ENCODE measurements around the gene LRRC56. TPM values are rescaled to one million over a fixed set of nuclear protein-coding genes. Genes with fewer than 3 reads are reported as not detected.

The LRRC56 gene
- total and polyA plus RNA-seq, 2 of the 13 experiments (the other 11 are each of a cell fraction or from before 2014, with no cell fraction given): 0.11 to 0.29 TPM

DNA sequence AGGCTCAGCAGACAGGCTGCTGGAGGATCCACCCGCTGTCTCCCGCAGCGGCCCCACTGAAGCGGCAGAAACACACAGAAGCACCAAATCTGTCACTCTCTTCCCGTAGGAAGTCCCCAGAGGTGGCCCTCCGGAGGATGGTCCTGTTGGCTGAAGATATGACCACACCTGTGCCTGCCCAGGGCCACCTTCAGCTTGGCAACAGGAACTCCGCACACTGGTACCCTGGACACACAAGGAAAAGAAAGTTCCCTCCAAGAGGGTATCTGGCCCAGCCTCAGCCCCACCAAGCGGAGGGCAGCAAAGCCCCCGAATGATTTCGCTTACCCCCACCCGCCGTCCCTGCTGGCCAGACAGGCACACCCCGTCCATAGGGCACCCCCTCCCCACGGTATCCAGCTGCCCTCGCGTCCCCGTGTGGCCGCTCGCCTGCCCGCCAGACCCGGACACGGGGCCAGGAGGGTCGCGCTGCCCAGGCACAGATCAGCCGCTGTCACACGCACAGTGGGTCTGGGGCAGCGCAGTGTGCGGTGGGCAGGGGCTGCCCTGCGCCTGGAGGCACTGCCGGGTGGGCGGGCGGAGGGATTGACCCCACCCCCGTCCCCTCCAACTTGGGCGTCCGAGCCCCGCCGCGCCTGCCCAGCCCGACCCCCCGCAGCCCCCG, 30.4 kb downstream of the LRRC56 start (continued):
- TF ChIP-seq, protein P1, sequence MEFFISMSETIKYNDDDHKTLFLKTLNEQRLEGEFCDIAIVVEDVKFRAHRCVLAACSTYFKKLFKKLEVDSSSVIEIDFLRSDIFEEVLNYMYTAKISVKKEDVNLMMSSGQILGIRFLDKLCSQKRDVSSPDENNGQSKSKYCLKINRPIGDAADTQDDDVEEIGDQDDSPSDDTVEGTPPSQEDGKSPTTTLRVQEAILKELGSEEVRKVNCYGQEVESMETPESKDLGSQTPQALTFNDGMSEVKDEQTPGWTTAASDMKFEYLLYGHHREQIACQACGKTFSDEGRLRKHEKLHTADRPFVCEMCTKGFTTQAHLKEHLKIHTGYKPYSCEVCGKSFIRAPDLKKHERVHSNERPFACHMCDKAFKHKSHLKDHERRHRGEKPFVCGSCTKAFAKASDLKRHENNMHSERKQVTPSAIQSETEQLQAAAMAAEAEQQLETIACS (CRISPR knock-in tag; IDR thresholded peaks at IDR 0.05): no peak
- no peak for TF ChIP-seq ZNF431 (CRISPR knock-in tag; IDR thresholded peaks at IDR 0.05; ENCODE audit: borderline replicate concordance, low read depth)
- no peak for TF ChIP-seq HNRNPK (IDR thresholded peaks at IDR 0.05; ENCODE audit: low read depth, low read length, poor library complexity, severe bottlenecking)
- TF ChIP-seq MYNN (CRISPR knock-in tag; IDR thresholded peaks at IDR 0.05; ENCODE audit: low read depth): no peak
- peak; percentile 33 for TF ChIP-seq PTBP1 (IDR thresholded peaks at IDR 0.05; ENCODE audit: low read depth, low read length, poor library complexity, severe bottlenecking)
- no peak for TF ChIP-seq ZNF713 (CRISPR knock-in tag; IDR thresholded peaks at IDR 0.05)
- TF ChIP-seq DMAP1 (CRISPR knock-in tag; IDR thresholded peaks at IDR 0.05): peak; percentile 30; the same call in 1 of the 2 replicates
- TF ChIP-seq, protein P2, sequence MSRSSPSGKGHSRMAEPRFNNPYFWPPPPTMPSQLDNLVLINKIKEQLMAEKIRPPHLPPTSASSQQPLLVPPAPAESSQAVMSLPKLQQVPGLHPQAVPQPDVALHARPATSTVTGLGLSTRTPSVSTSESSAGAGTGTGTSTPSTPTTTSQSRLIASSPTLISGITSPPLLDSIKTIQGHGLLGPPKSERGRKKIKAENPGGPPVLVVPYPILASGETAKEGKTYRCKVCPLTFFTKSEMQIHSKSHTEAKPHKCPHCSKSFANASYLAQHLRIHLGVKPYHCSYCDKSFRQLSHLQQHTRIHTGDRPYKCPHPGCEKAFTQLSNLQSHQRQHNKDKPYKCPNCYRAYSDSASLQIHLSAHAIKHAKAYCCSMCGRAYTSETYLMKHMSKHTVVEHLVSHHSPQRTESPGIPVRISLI (CRISPR knock-in tag; IDR thresholded peaks at IDR 0.05; ENCODE audit: borderline replicate concordance): no peak
- no peak for TF ChIP-seq ZNF766 (CRISPR knock-in tag; IDR thresholded peaks at IDR 0.05; ENCODE audit: borderline replicate concordance)
- TF ChIP-seq, protein P3, sequence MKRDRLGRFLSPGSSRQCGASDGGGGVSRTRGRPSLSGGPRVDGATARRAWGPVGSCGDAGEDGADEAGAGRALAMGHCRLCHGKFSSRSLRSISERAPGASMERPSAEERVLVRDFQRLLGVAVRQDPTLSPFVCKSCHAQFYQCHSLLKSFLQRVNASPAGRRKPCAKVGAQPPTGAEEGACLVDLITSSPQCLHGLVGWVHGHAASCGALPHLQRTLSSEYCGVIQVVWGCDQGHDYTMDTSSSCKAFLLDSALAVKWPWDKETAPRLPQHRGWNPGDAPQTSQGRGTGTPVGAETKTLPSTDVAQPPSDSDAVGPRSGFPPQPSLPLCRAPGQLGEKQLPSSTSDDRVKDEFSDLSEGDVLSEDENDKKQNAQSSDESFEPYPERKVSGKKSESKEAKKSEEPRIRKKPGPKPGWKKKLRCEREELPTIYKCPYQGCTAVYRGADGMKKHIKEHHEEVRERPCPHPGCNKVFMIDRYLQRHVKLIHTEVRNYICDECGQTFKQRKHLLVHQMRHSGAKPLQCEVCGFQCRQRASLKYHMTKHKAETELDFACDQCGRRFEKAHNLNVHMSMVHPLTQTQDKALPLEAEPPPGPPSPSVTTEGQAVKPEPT (CRISPR knock-in tag; IDR thresholded peaks at IDR 0.05; ENCODE audit: low read depth): no peak
- TF ChIP-seq, protein P4, sequence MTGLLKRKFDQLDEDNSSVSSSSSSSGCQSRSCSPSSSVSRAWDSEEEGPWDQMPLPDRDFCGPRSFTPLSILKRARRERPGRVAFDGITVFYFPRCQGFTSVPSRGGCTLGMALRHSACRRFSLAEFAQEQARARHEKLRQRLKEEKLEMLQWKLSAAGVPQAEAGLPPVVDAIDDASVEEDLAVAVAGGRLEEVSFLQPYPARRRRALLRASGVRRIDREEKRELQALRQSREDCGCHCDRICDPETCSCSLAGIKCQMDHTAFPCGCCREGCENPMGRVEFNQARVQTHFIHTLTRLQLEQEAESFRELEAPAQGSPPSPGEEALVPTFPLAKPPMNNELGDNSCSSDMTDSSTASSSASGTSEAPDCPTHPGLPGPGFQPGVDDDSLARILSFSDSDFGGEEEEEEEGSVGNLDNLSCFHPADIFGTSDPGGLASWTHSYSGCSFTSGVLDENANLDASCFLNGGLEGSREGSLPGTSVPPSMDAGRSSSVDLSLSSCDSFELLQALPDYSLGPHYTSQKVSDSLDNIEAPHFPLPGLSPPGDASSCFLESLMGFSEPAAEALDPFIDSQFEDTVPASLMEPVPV (CRISPR knock-in tag; IDR thresholded peaks at IDR 0.05): no peak
- TF ChIP-seq, protein P5, sequence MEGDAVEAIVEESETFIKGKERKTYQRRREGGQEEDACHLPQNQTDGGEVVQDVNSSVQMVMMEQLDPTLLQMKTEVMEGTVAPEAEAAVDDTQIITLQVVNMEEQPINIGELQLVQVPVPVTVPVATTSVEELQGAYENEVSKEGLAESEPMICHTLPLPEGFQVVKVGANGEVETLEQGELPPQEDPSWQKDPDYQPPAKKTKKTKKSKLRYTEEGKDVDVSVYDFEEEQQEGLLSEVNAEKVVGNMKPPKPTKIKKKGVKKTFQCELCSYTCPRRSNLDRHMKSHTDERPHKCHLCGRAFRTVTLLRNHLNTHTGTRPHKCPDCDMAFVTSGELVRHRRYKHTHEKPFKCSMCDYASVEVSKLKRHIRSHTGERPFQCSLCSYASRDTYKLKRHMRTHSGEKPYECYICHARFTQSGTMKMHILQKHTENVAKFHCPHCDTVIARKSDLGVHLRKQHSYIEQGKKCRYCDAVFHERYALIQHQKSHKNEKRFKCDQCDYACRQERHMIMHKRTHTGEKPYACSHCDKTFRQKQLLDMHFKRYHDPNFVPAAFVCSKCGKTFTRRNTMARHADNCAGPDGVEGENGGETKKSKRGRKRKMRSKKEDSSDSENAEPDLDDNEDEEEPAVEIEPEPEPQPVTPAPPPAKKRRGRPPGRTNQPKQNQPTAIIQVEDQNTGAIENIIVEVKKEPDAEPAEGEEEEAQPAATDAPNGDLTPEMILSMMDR (CRISPR knock-in tag; IDR thresholded peaks at IDR 0.05): peak; percentile 23; the same call in 1 of the 2 replicates
- no peak for TF ChIP-seq NPAS2 (CRISPR knock-in tag; IDR thresholded peaks at IDR 0.05; ENCODE audit: borderline replicate concordance)
- TF ChIP-seq, protein P6, sequence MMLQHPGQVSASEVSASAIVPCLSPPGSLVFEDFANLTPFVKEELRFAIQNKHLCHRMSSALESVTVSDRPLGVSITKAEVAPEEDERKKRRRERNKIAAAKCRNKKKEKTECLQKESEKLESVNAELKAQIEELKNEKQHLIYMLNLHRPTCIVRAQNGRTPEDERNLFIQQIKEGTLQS (CRISPR knock-in tag; IDR thresholded peaks at IDR 0.05): no peak
- no peak for TF ChIP-seq AGO1 (IDR thresholded peaks at IDR 0.05; ENCODE audit: low read depth, low read length, poor library complexity, severe bottlenecking)
- TF ChIP-seq KMT2B (CRISPR knock-in tag; IDR thresholded peaks at IDR 0.05): no peak
- no peak for TF ChIP-seq ZNF460 (CRISPR knock-in tag; IDR thresholded peaks at IDR 0.05; ENCODE audit: borderline replicate concordance)
- TF ChIP-seq HOXA9 (CRISPR knock-in tag; IDR thresholded peaks at IDR 0.05; ENCODE audit: borderline replicate concordance): no peak
- no peak for TF ChIP-seq ZNF446 (CRISPR knock-in tag; IDR thresholded peaks at IDR 0.05)
